ENCODE data around the gene SLC25A6.
"Not testable (repeated sequence)": the region's sequence is repeated elsewhere in the genome, so short reads cannot be mapped to it uniquely, and the experiment has no call there.

The SLC25A6 gene

GRCh38 chrX:1355131-1356046 lies 36.5 kb downstream of the SLC25A6 start:
- in situ Hi-C loops (cut with HindIII; ENCODE audit: low sequenced_read_pairs): no loop called here

- in situ Hi-C loops (cut with HindIII; ENCODE audit: low sequenced_read_pairs): no loop called here
Observed at GRCh38 chrX:1354036-1355019, 37.6 kb downstream of the SLC25A6 start.

GRCh38 chrX:1351981-1352714 lies 39.8 kb downstream of the SLC25A6 start:
- in situ Hi-C loops (cut with HindIII; ENCODE audit: low sequenced_read_pairs): no loop called here

GRCh38 chrX:1349606-1350005 lies 42.3 kb downstream of the SLC25A6 start:
- in situ Hi-C loops (cut with HindIII; ENCODE audit: low sequenced_read_pairs): not testable (repeated sequence)

GRCh38 chrX:1341545-1342184 lies 50.2 kb downstream of the SLC25A6 start:
- in situ Hi-C loops (cut with HindIII; ENCODE audit: low sequenced_read_pairs): no loop called here

GRCh38 chrX:1336948-1337779 lies 54.7 kb downstream of the SLC25A6 start:
- in situ Hi-C loops (cut with HindIII; ENCODE audit: low sequenced_read_pairs): no loop called here

GRCh38 chrX:1336331-1336943 lies 55.5 kb downstream of the SLC25A6 start, which contains the start of gene IL3RA:
Gene IL3RA (plus strand): TSS chrX:1336785. CDS start chrX:1341766, 4,981 bp downstream.
- in situ Hi-C loops (cut with HindIII; ENCODE audit: low sequenced_read_pairs): no loop called here
